Psoas muscle (tissue), 8 donors: Measurements from ENCODE around the gene GTSE1. TPM values are rescaled to one million over a fixed set of nuclear protein-coding genes. Genes with fewer than 3 reads are reported as not detected.

Experiments
- ATAC-seq, 4 donors: fragments of 200-7000 bp; cut with Tn5 transposase; one replicate each; pipeline ENCODE4 v1.9.1; 2020; ENCODE audit warnings: moderate library complexity in 3 of 4, mild to moderate bottlenecking in 2 of 4
- DNase-seq, 2 donors: peaks; one replicate each; pipeline ENCODE4 v3.0.0-alpha.2; 2020
- H3K27ac ChIP-seq: fragments of 200-600 bp; one replicate; pipeline ENCODE4 v1.8.0; 2022
- H3K27me3 ChIP-seq, 3 donors: fragments of 200-600 bp in 1 of 3; one replicate each; pipeline versions ENCODE4 v1.6.1 to v1.8.0; 2013 to 2022; ENCODE audit warnings: low read length in 2 of 3, mild to moderate bottlenecking in 2 of 3, moderate library complexity in 1 of 3; ENCODE audit not compliant: insufficient read depth in 3 of 3
- H3K36me3 ChIP-seq, 2 donors: fragments of 200-600 bp in 1 of 2; one replicate each; pipeline versions ENCODE4 v1.6.1 to v1.8.0; 2013 to 2022; ENCODE audit warnings: low read depth in 1 of 2, mild to moderate bottlenecking in 1 of 2, moderate library complexity in 1 of 2; ENCODE audit not compliant: insufficient read depth in 1 of 2
- H3K4me1 ChIP-seq: fragments of 200-600 bp; one replicate; pipeline ENCODE4 v1.8.0; 2022
- H3K4me3 ChIP-seq: fragments of 200-600 bp; one replicate; pipeline ENCODE4 v1.8.0; 2022; ENCODE audit warnings: mild to moderate bottlenecking
- H3K9me3 ChIP-seq: fragments of 200-600 bp; one replicate; pipeline ENCODE4 v1.8.0; 2022
- WGBS, 3 donors: extraction: QIAGEN DNeasy Blood & Tissue Kit; methylation state at CpG; one replicate each; pipeline versions ENCODE4 v1.1.6 to v1.1.7; 2013; 5-methylcytosine and 5-hydroxymethylcytosine counted together
- intact Hi-C, 2 donors: fragments of 100-400 bp; cut with DNase I; formaldehyde crosslinking; loops; one replicate each; pipeline versions ENCODE4 v1.11.0 to v1.14.2; 2022
- polyA plus RNA-seq, 3 donors: library from polyadenylated mRNA; stranded (reverse); fragments of 200-250 nt; gene quantifications; one replicate each; pipeline ENCODE4 v1.2.3, GENCODE V29; 2013
- total RNA-seq, 4 donors: library from RNA; stranded (reverse); fragmentation: NEBNext Ultra II Directional in 2 of 4; extraction: Animal tissue kit (Norgen Biotek cat#: 25700) in 2 of 4; gene quantifications; one replicate each; pipeline versions ENCODE4 v1.2.1 to v1.2.4, GENCODE V29; 2021 to 2023
- TF ChIP-seq, protein P1 (sequence below): fragments of 200-600 bp; IDR thresholded peaks from one replicate; pipeline ENCODE4 v1.8.0; 2022; ENCODE audit warnings: antibody characterized with exemption
- donor health status: healthy with polysubstance abuse.
- donor health status: DM: no; HTN: no; CAD: no; lungs with moderate emphysema.
- donor health status: Bipolar disorder and iron deficiency.
- donor health status: healthy.
- donor health status: DM: yes; HTN: yes; CAD: no.
- donor health status: DM: no; HTN: no; CAD: no.
- donor health status: DM: no; HTN: no; CAD: no.
- donor health status: DM: yes; HTN: yes; CAD: no.

GTSE1 gene
- total and polyA plus RNA-seq, 7 donors: 0.04 to 0.47 (median 0.16) TPM; not detected in 1

DNA sequence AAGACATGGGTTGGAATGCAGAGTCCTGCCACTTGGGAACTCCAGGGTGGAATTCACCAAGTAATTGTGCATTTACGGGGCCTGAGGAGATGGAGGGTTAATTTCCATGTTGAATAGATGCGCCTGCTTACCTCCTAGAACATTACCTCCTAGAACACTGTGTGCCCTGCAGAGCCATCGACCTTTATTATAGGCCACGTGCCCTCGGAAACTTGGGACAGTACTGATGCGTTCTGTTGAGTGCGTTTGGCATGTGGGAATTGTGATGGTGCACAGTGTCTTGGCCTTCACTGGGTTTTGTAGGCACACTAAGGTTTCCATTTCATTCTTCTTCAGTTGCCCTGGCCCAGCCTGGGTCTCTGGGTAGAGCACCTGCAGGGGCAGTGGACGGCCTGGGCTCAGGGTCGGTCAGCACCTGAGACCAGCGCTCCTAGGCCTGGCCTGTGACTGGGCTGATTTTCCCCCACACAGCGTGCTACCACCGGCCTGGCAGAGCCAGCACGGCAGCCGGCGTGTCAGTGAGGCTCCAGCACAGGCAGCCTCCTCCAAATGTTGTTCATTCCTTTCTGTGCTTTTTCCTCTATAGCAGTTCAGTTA is 51.5 kb downstream of the GTSE1 start:
- 81 to 93% (median 84%) methylated on average over 15 of the region's 15 CpGs for WGBS, 3 donors
- DNase-seq: no peak
- intact Hi-C loops: no loop called here
- no peaks in the 10 kb centered on the region for H3K27me3 ChIP-seq
- TF ChIP-seq, protein P1, sequence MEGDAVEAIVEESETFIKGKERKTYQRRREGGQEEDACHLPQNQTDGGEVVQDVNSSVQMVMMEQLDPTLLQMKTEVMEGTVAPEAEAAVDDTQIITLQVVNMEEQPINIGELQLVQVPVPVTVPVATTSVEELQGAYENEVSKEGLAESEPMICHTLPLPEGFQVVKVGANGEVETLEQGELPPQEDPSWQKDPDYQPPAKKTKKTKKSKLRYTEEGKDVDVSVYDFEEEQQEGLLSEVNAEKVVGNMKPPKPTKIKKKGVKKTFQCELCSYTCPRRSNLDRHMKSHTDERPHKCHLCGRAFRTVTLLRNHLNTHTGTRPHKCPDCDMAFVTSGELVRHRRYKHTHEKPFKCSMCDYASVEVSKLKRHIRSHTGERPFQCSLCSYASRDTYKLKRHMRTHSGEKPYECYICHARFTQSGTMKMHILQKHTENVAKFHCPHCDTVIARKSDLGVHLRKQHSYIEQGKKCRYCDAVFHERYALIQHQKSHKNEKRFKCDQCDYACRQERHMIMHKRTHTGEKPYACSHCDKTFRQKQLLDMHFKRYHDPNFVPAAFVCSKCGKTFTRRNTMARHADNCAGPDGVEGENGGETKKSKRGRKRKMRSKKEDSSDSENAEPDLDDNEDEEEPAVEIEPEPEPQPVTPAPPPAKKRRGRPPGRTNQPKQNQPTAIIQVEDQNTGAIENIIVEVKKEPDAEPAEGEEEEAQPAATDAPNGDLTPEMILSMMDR: no peak
- H3K36me3 ChIP-seq: peaks cover 7 to 99% of the 10 kb centered on the region in 2 donors
- no peak overlapping the region for H3K4me3 ChIP-seq
- no peak for ATAC-seq
- H3K9me3 ChIP-seq: no peaks in the 10 kb centered on the region
- no peak overlapping the region for H3K27ac ChIP-seq
- peaks cover 4% of the 10 kb centered on the region for H3K4me1 ChIP-seq

DNA sequence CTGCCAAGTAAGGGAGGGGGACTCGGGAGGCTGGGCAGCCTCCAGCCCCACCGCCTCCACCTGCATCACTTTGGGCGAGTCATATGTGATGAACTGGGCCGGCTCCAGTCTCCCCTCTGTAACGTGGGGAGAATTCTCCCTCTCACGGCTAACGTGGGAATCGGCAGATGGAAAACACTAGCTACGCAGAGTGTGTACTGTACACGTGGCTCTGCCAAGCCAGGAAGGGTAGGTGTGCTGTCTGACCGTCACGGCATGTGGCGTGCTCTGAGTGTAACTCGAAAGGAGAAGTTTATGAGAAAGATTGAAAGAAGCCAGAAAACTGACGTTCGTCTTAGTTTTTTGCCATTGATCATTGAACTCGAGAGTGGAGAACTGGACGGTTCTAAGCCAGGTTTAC is 52.6 kb downstream of the GTSE1 start:
- 87 to 92% (median 87%) methylated on average over 18 of the region's 18 CpGs for WGBS, 3 donors
- ATAC-seq (no peak), DNase-seq (no peak)
- TF ChIP-seq, protein P1: no peak
- no peak overlapping the region for H3K27ac ChIP-seq
- no peak overlapping the region for H3K4me3 ChIP-seq
- H3K4me1 ChIP-seq: peaks cover 9% of the 10 kb centered on the region
- H3K27me3 ChIP-seq: no peaks in the 10 kb centered on the region
- H3K9me3 ChIP-seq: no peaks in the 10 kb centered on the region
- intact Hi-C loops: no loop called here
- peaks cover 7 to 99% of the 10 kb centered on the region in 2 donors for H3K36me3 ChIP-seq

DNA sequence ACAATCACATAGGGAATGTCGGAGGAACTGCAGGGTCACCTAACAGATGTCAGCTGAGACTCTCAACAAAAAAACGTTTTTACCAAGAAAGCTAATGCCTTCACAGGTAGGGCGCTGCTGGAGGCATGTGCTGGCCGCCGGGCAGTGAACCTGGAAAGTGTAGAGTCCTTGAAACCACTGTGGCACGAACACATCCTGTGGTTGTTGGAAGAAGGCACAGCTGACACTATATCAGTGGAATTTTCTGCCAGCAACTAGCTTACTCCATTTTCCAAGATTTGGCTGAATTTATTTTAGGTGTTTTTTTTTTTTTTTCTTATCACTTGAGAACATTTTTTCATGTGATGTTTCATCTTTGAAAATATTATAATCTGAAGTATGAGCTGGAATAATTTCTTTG is 53.0 kb downstream of the GTSE1 start:
- Histone ChIP-seq H3K4me1 (peaks cover 9% of the 10 kb centered on the region), H3K9me3 (no peaks in the 10 kb centered on the region), H3K27me3 (no peaks in the 10 kb centered on the region), H3K27ac (no peak overlapping the region), H3K4me3 (no peak overlapping the region), H3K36me3 (peaks cover 7 to 99% of the 10 kb centered on the region in 2 donors)
- 72 to 76% (median 75%) methylated on average over 6 of the region's 6 CpGs for WGBS, 3 donors
- no peak for ATAC-seq
- TF ChIP-seq, protein P1: no peak
- intact Hi-C loops: no loop called here
- DNase-seq: no peak

DNA sequence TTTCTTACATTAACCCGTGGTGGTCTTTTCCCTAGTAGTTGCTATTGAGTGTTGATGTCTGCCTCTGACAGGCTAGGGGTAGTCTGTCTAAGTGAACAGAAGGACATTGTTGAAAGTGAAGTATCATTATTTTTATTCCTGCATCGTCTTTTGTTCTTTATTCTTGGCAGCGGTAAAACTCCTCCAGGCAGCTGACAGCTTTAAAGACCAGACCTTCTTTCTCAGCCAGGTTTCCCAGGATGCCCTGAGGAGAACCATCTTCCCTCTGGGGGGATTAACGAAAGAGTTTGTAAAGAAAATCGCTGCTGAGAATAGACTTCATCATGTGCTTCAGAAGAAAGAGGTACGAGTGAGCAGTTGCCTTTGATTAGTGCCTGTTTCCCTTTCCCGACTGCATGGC is 53.5 kb downstream of the GTSE1 start:
- peaks cover 7 to 96% of the 10 kb centered on the region in 2 donors for H3K36me3 ChIP-seq
- H3K27me3 ChIP-seq: no peaks in the 10 kb centered on the region
- DNase-seq (no peak), ATAC-seq (no peak)
- no peak overlapping the region for H3K4me3 ChIP-seq
- WGBS, 3 donors: 76 to 85% (median 84%) methylated on average over 7 of the region's 7 CpGs
- TF ChIP-seq, protein P1: no peak
- intact Hi-C loops: no loop called here
- H3K9me3 ChIP-seq: no peaks in the 10 kb centered on the region
- H3K27ac ChIP-seq: no peak overlapping the region
- H3K4me1 ChIP-seq: peaks cover 9% of the 10 kb centered on the region

DNA sequence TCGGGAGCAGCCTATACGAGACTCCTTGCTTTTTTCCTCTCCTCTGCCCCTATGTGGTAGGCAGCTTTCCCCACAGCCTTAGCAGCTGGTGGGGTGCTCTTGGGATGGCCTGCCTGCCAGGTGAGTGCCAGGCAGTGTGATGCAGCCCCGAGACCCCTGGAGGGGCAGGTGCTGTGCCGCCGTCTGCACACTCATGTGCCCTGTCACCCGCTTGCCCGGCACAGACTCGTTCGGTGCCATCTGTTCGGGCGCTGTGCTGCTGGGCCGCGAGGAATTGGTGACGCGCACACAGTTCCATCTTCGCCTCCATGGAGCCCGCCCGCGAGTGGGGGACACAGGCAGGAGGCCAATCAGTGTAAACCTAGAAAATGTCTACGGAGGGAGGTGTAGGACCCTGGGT is 54.0 kb downstream of the GTSE1 start:
- peaks cover 9% of the 10 kb centered on the region for H3K4me1 ChIP-seq
- H3K27me3 ChIP-seq: no peaks in the 10 kb centered on the region
- H3K27ac ChIP-seq: no peak overlapping the region
- TF ChIP-seq, protein P1: no peak
- no peak for DNase-seq
- 93 to 96% (median 94%) methylated on average over 20 of the region's 20 CpGs for WGBS, 3 donors
- no peak for ATAC-seq
- H3K36me3 ChIP-seq: peaks cover 7 to 97% of the 10 kb centered on the region in 2 donors
- H3K4me3 ChIP-seq: no peak overlapping the region
- no peaks in the 10 kb centered on the region for H3K9me3 ChIP-seq
- intact Hi-C loops: no loop called here
